ENCODE results near the gene MRPL32. TPM values are rescaled to one million over a fixed set of nuclear protein-coding genes. Genes with fewer than 3 reads are reported as not detected.

MRPL32 gene
- total RNA-seq, 1 experiment from 2014 or later: 101 TPM

GRCh38 chr7:42964849-42965805 is 33.0 kb downstream of the MRPL32 start:
- Histone ChIP-seq H3K14ac (ENCODE audit: insufficient read depth, low read length) (no peak overlapping the region), H2BK15ac (ENCODE audit: low read depth, low read length) (no peak overlapping the region), H3K79me2 (ENCODE audit: insufficient read depth, low read length) (no peaks in the 10 kb centered on the region), H3K79me1 (ENCODE audit: insufficient read depth, low read depth, low read length, poor library complexity, severe bottlenecking) (no peaks in the 10 kb centered on the region), H3K4ac (ENCODE audit: low read depth, low read length) (no peak overlapping the region), H3K23ac (ENCODE audit: insufficient read length, low read depth, low read length) (no peak overlapping the region), H2BK12ac (ENCODE audit: insufficient read length, low read depth, low read length) (no peak overlapping the region), H3K9ac (ENCODE audit: extremely low read depth, insufficient read length, low read length) (no peak overlapping the region), H3K23me2 (ENCODE audit: insufficient read length, low read depth, low read length, poor library complexity, severe bottlenecking) (no peaks in the 10 kb centered on the region), H4K8ac (replicated peaks; ENCODE audit: insufficient read length, low read depth, low read length) (no peak overlapping the region), H2AK5ac (ENCODE audit: insufficient read length, low read length) (no peak overlapping the region), H4K20me1 (ENCODE audit: control insufficient read depth, insufficient read depth, insufficient read length) (no peaks in the 10 kb centered on the region), H3K56ac (ENCODE audit: insufficient read length, low read depth, low read length) (no peak overlapping the region), H3K27ac (ENCODE audit: insufficient read length, low read depth, low read length) (no peak overlapping the region), H4K5ac (ENCODE audit: insufficient read length, low read depth, low read length) (no peak overlapping the region), H2AFZ (ENCODE audit: low read length) (no peak overlapping the region), H4K91ac (ENCODE audit: insufficient read length, low read depth, low read length) (no peak overlapping the region), H3T11ph (ENCODE audit: low read length) (no peak overlapping the region), H3K18ac (ENCODE audit: insufficient read length, low read depth, low read length) (no peak overlapping the region), H3K4me1 (ENCODE audit: insufficient read depth, low read length) (peaks cover 4% of the 10 kb centered on the region; the same call in 1 of the 2 replicates), H2BK120ac (ENCODE audit: low read depth, low read length, poor library complexity, severe bottlenecking) (no peak overlapping the region), H2BK5ac (ENCODE audit: insufficient read length, low read length) (no peak overlapping the region), H3K4me2 (ENCODE audit: insufficient read depth, insufficient read length, low read length) (no peak overlapping the region), H2BK20ac (ENCODE audit: low read depth, low read length, poor library complexity, severe bottlenecking) (no peak overlapping the region), H3K27me3 (ENCODE audit: insufficient read depth, low read length) (no peaks in the 10 kb centered on the region), H3K9me3 (ENCODE audit: control insufficient read depth, low read depth, low read length) (no peaks in the 10 kb centered on the region)
- no peak for DNase-seq
- Mint-ChIP-seq H3K27ac (no peak overlapping the region; a peak in 1 of 7 replicates), H3K36me3 (ENCODE audit: insufficient read depth in 1 of 3, low read depth in 3 of 3) (peaks cover 0 to 5% (median 3%) of the 10 kb centered on the region in 3 experiments; a peak in 4 of 7 replicates), H3K4me1 (peaks cover 22 to 23% of the 10 kb centered on the region in 2 experiments), H3K4me3 (no peak overlapping the region), H3K9me3 (peaks cover 3 to 4% of the 10 kb centered on the region in 2 experiments; a peak in 3 of 5 replicates), H3K27me3 (ENCODE audit: low read depth) (peaks cover 1% of the 10 kb centered on the region)
- no CpG with 5 or more reads among the region's 6 CpGs for WGBS (ENCODE audit: extremely low coverage, insufficient read length, low lambda C conversion rate)
- TF ChIP-seq CTCF (conservative IDR thresholded peaks at IDR 0.05): no peak

Measured in H9 (cell line).